ENCODE measurements around the gene BICDL2. TPM values are rescaled to one million over a fixed set of nuclear protein-coding genes. Genes with fewer than 3 reads are reported as not detected.

Gene BICDL2
- total and polyA plus RNA-seq, 2 donors (not counting 3 experiments of a cell fraction or from before 2014, with no cell fraction given), result not detected

DNA sequence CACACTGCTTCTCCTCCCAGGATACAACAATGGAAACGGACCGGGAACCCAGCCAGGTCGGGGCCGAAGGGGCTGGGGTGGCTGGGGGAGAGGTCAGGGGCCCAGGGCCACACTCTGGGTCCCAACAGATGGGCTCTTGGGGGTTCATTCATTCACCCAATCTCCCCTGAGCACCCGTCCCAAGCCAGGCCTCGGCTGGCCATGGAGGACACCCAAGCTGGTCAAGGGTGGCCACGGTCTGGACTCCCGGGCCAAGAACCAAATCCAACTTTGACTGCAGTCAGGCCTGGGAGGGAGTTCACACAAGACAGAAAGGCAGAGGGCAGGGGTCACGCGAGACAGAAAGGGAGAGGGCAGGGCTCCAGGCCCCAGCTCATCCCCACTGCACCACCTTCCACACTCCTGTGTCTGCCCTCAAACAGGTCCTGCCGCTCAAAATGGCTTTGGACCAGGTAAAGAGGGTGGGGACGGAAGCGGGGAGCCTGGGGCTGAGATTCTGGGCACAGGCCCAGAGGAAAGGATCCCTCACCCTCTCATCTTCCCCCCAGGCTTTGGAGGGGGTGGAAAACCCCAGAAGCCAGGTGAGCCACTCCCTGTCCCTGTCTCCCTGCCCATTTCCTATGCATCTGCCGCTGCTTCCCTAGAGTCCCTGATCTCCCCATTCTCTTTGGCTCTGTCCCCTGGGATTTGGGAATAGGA lies 44.2 kb downstream of the BICDL2 start:
- Histone ChIP-seq H3K27me3 (ENCODE audit: control insufficient read depth in 2 of 2, insufficient read depth in 2 of 2, low read length in 2 of 2) (peaks cover 0 to 5% of the 10 kb centered on the region in 2 experiments), H3K4me1 (ENCODE audit: control insufficient read depth, extremely low read depth, insufficient read depth, low read length) (no peaks in the 10 kb centered on the region), H3K9me1 (replicated peaks; ENCODE audit: control insufficient read depth, extremely low read depth, insufficient read depth, low read length) (no peaks in the 10 kb centered on the region), H3K4me3 (replicated peaks in 1 of 3; ENCODE audit: insufficient read depth in 1 of 3, low read depth in 1 of 3, low read length in 3 of 3) (no peak overlapping the region), H3K4me2 (ENCODE audit: insufficient read depth, low read length) (no peak overlapping the region), H3K79me2 (ENCODE audit: control insufficient read depth, insufficient read depth, low read length) (no peaks in the 10 kb centered on the region), H3K9ac (replicated peaks; ENCODE audit: extremely low read depth, insufficient read depth, low read length) (no peak overlapping the region), H3K36me3 (ENCODE audit: control insufficient read depth in 2 of 2, extremely low read depth in 1 of 2, insufficient read depth in 2 of 2, low read length in 2 of 2) (no peaks in the 10 kb centered on the region), H3K27ac (ENCODE audit: insufficient read depth, low read depth, low read length) (no peak overlapping the region), H4K20me1 (replicated peaks; ENCODE audit: control insufficient read depth, extremely low read depth, insufficient read depth, low read length) (no peaks in the 10 kb centered on the region), H3K9me3 (replicated peaks; ENCODE audit: control insufficient read depth, insufficient read depth, low read length) (no peaks in the 10 kb centered on the region), H2AFZ (ENCODE audit: low read depth, low read length) (no peak overlapping the region)
- no peak for DNase-seq (ENCODE audit: low read depth, low spot score)
- intact Hi-C loops (cut with micrococcal nuclease) (no loop called here), dilution Hi-C loops (cut with MboI; ENCODE audit: extremely low pct_ligation_motif_present, low sequenced_read_pairs) (no loop called here)
- no peak for FAIRE-seq
- ChIA-PET CTCF (interaction anchor here (0.9 to 1.0 kb wide), 3 partner anchors 10 to 39 kb away, joined by 3 to 4 read pairs (median 3); no protein-coding TSS in a partner anchor), POLR2A (no interaction called here)
- TF ChIP-seq CTCF (IDR thresholded peaks at IDR 0.05; ENCODE audit: extremely low read depth in 1 of 2, insufficient read depth in 1 of 2, low read depth in 1 of 2, low read length in 2 of 2), result no peak
- no peak for TF ChIP-seq FOS (IDR thresholded peaks at IDR 0.05; ENCODE audit: borderline replicate concordance, insufficient read depth, low read length)
- TF ChIP-seq POLR2A (IDR thresholded peaks at IDR 0.05; ENCODE audit: low read depth, low read length), result no peak
- TF ChIP-seq MYC (IDR thresholded peaks at IDR 0.05; ENCODE audit: low read depth, low read length), result no peak
- TF ChIP-seq JUN (IDR thresholded peaks at IDR 0.05; ENCODE audit: borderline replicate concordance, insufficient read depth, insufficient read length, low read depth), result no peak
- TF ChIP-seq EZH2 (IDR thresholded peaks at IDR 0.05; ENCODE audit: borderline replicate concordance, low read depth, low read length, severe bottlenecking), result no peak
- no peak for TF ChIP-seq GATA2 (IDR thresholded peaks at IDR 0.05; ENCODE audit: insufficient read depth, insufficient read length, low read depth, low read length)
- TF ChIP-seq, protein P1, sequence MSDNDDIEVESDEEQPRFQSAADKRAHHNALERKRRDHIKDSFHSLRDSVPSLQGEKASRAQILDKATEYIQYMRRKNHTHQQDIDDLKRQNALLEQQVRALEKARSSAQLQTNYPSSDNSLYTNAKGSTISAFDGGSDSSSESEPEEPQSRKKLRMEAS (IDR thresholded peaks at IDR 0.05; ENCODE audit: insufficient read depth, insufficient read length), result no peak
- BruUV-seq (replicated peaks), result no TSS peak
